ENCODE data around the gene SLC26A11. TPM values are rescaled to one million over a fixed set of nuclear protein-coding genes. Genes with fewer than 3 reads are reported as not detected.

Gene SLC26A11
- total and polyA plus RNA-seq, 7 donors = 2.2 to 5.1 (median 3.2) TPM

DNA sequence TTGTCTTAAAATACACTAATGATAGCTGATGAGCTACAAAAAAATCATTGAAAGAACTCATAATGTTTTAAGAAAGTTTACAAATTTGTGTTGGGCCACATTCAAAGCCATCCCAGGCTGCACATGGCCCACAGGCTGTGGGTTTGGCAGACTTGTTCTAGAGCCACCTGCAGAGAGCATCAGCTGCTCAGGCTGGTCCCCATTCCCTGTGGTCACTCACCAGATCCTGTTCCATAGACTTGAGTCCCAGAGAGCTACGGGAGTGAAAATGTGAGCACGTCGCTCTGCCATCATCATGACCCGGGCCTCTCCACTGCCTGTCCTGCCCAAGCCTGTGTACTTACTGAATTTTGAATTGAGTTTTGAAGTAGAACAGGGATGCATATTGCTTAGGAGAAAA is 6.9 kb downstream of the SLC26A11 start:
- 87 to 93% (median 92%) methylated on average over 4 of the region's 4 CpGs for WGBS, 3 donors
- no peak for ATAC-seq
- no peak overlapping the region for H3K4me3 ChIP-seq
- TF ChIP-seq, protein P1, sequence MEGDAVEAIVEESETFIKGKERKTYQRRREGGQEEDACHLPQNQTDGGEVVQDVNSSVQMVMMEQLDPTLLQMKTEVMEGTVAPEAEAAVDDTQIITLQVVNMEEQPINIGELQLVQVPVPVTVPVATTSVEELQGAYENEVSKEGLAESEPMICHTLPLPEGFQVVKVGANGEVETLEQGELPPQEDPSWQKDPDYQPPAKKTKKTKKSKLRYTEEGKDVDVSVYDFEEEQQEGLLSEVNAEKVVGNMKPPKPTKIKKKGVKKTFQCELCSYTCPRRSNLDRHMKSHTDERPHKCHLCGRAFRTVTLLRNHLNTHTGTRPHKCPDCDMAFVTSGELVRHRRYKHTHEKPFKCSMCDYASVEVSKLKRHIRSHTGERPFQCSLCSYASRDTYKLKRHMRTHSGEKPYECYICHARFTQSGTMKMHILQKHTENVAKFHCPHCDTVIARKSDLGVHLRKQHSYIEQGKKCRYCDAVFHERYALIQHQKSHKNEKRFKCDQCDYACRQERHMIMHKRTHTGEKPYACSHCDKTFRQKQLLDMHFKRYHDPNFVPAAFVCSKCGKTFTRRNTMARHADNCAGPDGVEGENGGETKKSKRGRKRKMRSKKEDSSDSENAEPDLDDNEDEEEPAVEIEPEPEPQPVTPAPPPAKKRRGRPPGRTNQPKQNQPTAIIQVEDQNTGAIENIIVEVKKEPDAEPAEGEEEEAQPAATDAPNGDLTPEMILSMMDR (IDR thresholded peaks at IDR 0.05) = no peak
- H3K4me1 ChIP-seq = no peaks in the 10 kb centered on the region
- peak in 1 of 2 donors; percentile 8 for DNase-seq
- H3K27ac ChIP-seq = no peak overlapping the region
- no peaks in the 10 kb centered on the region for H3K27me3 ChIP-seq (ENCODE audit: insufficient read depth in 3 of 3, low read length in 2 of 3)
- peaks cover 9% of the 10 kb centered on the region for H3K9me3 ChIP-seq
- H3K36me3 ChIP-seq (ENCODE audit: insufficient read depth in 1 of 2, low read depth in 1 of 2) = peaks cover 0 to 42% of the 10 kb centered on the region in 2 donors
- intact Hi-C loops (cut with DNase I) = no loop called here

- TF ChIP-seq, protein P1 (IDR thresholded peaks at IDR 0.05) = no peak
- Histone ChIP-seq H3K36me3 (ENCODE audit: insufficient read depth in 1 of 2, low read depth in 1 of 2) (peaks cover 0 to 46% of the 10 kb centered on the region in 2 donors), H3K4me1 (no peaks in the 10 kb centered on the region), H3K9me3 (peaks cover 14% of the 10 kb centered on the region), H3K27me3 (ENCODE audit: insufficient read depth in 3 of 3, low read length in 2 of 3) (no peaks in the 10 kb centered on the region), H3K27ac (no peak overlapping the region), H3K4me3 (no peak overlapping the region)
- intact Hi-C loops (cut with DNase I) = no loop called here
- 91 to 94% (median 94%) methylated on average over 11 of the region's 11 CpGs for WGBS, 3 donors
- no peak for ATAC-seq
- peak in 1 of 2 donors; percentile 48 for DNase-seq
These were observed 7.4 kb downstream of the SLC26A11 start for GRCh38 chr17:80227666-80228065.

- Histone ChIP-seq H3K4me3 (no peak overlapping the region), H3K36me3 (ENCODE audit: insufficient read depth in 1 of 2, low read depth in 1 of 2) (peaks cover 0 to 50% of the 10 kb centered on the region in 2 donors), H3K4me1 (no peaks in the 10 kb centered on the region), H3K27ac (no peak overlapping the region), H3K9me3 (peaks cover 22% of the 10 kb centered on the region), H3K27me3 (ENCODE audit: insufficient read depth in 3 of 3, low read length in 2 of 3) (no peaks in the 10 kb centered on the region)
- DNase-seq (peak in 1 of 2 donors; percentile 28), ATAC-seq (no peak)
- TF ChIP-seq, protein P1 (IDR thresholded peaks at IDR 0.05) = no peak
- intact Hi-C loops (cut with DNase I) = no loop called here
- WGBS, 3 donors = 89 to 93% (median 90%) methylated on average over 14 of the region's 14 CpGs
These were observed 8.2 kb downstream of the SLC26A11 start for GRCh38 chr17:80228477-80228876.

- 92 to 95% (median 93%) methylated on average over 4 of the region's 4 CpGs for WGBS, 3 donors
- intact Hi-C loops (cut with DNase I) = no loop called here
These were observed 8.8 kb downstream of the SLC26A11 start for GRCh38 chr17:80229011-80229410.

More at GRCh38 chr17:80229011-80229410, 8.8 kb downstream of the SLC26A11 start:
- Histone ChIP-seq H3K4me1 (no peaks in the 10 kb centered on the region), H3K27ac (no peak overlapping the region), H3K4me3 (no peak overlapping the region), H3K9me3 (peaks cover 25% of the 10 kb centered on the region), H3K27me3 (ENCODE audit: insufficient read depth in 3 of 3, low read length in 2 of 3) (no peaks in the 10 kb centered on the region), H3K36me3 (ENCODE audit: insufficient read depth in 1 of 2, low read depth in 1 of 2) (peaks cover 0 to 50% of the 10 kb centered on the region in 2 donors)
- DNase-seq = no peak
- TF ChIP-seq, protein P1 (IDR thresholded peaks at IDR 0.05) = no peak
- ATAC-seq = no peak
